Testis (tissue), 3 donors: ENCODE results near the gene ABCC4. TPM values are rescaled to one million over a fixed set of nuclear protein-coding genes. Genes with fewer than 3 reads are reported as not detected.
A peak's percentile ranks its signal among the peaks of the same experiment; 100 is the strongest.
"Not testable (repeated sequence)": the region's sequence is repeated elsewhere in the genome, so short reads cannot be mapped to it uniquely, and the experiment has no call there.

Source experiments
- DNase-seq: peaks from one replicate; pipeline ENCODE4 v3.0.0-alpha.2; 2019
- H3K27ac ChIP-seq, 2 donors: fragments of 200-600 bp; sonication (generic); one replicate each; pipeline ENCODE4 v1.5.1; 2019
- H3K27me3 ChIP-seq: fragments of 200-600 bp; sonication (generic); one replicate; pipeline ENCODE4 v1.5.1; 2019
- H3K36me3 ChIP-seq: fragments of 200-600 bp; sonication (generic); one replicate; pipeline ENCODE4 v1.5.1; 2017; ENCODE audit warnings: low read depth; ENCODE audit errors: missing control alignments
- H3K4me1 ChIP-seq: fragments of 200-600 bp; sonication (generic); one replicate; pipeline ENCODE4 v1.5.1; 2019
- H3K4me3 ChIP-seq, 2 donors: fragments of 200-600 bp; sonication (generic); one replicate each; pipeline ENCODE4 v1.5.1; 2017 to 2019
- H3K9me3 ChIP-seq: fragments of 200-600 bp; sonication (generic); one replicate; pipeline ENCODE4 v1.5.1; 2017
- POLR2A ChIP-seq: fragments of 450-650 bp; IDR thresholded peaks from one replicate; pipeline ENCODE4 v1.6.1; 2017; ENCODE audit warnings: antibody characterized with exemption, mild to moderate bottlenecking, moderate library complexity
- WGBS, 2 donors: methylation state at CpG; one replicate each; pipeline ENCODE4 v1.1.5; 2018; 5-methylcytosine and 5-hydroxymethylcytosine counted together
- intact Hi-C: fragments of 100-400 bp; cut with DNase I; formaldehyde crosslinking; loops from one replicate; pipeline ENCODE4 v1.15.1; 2023; ENCODE audit warnings: low total_unique reads
- polyA plus RNA-seq: library from polyadenylated mRNA; stranded (reverse); fragments of 350-450 nt; fragmentation: Illumina TruSeq; extraction: RNeasy Lipid Tissue Mini Kit (QIAGEN cat#74804); gene quantifications from one replicate; pipeline ENCODE4 v1.2.3, GENCODE V29; 2014; ENCODE audit warnings: low read depth, low replicate concordance; ENCODE audit not compliant: insufficient read depth
- total RNA-seq, 2 donors: library from RNA; depleted of rRNA; stranded (reverse); fragments of >200 nt; gene quantifications; one replicate each; pipeline ENCODE4 v1.2.3, GENCODE V29; 2016
- TF ChIP-seq, protein P1 (sequence below), 3 experiments: fragments of 450-650 bp in 2 of 3; fragments of 200-600 bp in 1 of 3; sonication (generic) in 1 of 3; IDR thresholded peaks; one replicate each; pipeline ENCODE4 v1.5.1; 2016 to 2019; ENCODE audit warnings: antibody characterized with exemption in 3 of 3, mild to moderate bottlenecking in 2 of 3, moderate library complexity in 1 of 3

The ABCC4 gene
- total and polyA plus RNA-seq, 3 donors from 2014 or later: 11.0 to 23.5 (median 14.9) TPM

DNA sequence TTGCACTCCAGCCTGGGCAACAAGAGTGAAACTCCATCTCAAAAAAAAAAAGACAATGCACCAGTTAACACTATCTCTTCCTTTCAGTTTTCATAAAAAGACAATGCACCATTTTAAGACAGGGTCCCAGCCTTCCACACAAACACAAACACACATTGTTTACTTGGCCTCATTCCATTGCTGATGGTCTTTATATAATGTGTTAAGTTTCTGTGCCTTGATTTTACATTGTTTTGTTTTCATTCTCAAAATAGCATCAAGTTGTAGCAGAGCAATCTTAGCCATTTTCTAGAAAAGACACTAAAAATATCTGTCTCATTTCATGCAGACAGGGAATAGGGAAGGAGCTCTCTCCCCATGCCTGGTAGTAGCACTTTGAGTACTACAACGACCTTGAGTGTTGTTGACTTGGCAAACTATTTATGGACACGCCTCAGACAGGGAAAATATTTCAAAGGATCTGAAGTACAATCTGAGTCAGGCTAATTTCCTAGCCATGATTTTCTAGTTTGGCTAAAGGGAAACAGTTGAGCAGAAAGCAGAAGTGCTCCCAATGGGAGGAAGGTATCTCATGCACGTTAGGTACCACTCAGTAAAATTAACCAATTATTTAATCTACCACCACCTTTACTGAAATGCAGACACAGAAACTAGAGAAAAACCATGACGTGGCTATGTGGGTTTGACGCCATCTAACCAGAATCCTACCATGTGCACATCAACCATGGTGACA is 120.6 kb downstream of the ABCC4 start:
- peak; percentile 53 for DNase-seq
- TF ChIP-seq POLR2A: no peak
- TF ChIP-seq, protein P1, sequence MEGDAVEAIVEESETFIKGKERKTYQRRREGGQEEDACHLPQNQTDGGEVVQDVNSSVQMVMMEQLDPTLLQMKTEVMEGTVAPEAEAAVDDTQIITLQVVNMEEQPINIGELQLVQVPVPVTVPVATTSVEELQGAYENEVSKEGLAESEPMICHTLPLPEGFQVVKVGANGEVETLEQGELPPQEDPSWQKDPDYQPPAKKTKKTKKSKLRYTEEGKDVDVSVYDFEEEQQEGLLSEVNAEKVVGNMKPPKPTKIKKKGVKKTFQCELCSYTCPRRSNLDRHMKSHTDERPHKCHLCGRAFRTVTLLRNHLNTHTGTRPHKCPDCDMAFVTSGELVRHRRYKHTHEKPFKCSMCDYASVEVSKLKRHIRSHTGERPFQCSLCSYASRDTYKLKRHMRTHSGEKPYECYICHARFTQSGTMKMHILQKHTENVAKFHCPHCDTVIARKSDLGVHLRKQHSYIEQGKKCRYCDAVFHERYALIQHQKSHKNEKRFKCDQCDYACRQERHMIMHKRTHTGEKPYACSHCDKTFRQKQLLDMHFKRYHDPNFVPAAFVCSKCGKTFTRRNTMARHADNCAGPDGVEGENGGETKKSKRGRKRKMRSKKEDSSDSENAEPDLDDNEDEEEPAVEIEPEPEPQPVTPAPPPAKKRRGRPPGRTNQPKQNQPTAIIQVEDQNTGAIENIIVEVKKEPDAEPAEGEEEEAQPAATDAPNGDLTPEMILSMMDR (IDR thresholded peaks at IDR 0.05): no peak
- intact Hi-C loops: no loop called here
- peak overlapping the region; percentile 68 to 73 for H3K27ac ChIP-seq
- H3K27me3 ChIP-seq: no peaks in the 10 kb centered on the region
- H3K36me3 ChIP-seq: no peaks in the 10 kb centered on the region
- peaks cover 21% of the 10 kb centered on the region for H3K4me1 ChIP-seq
- H3K9me3 ChIP-seq: no peaks in the 10 kb centered on the region
- H3K4me3 ChIP-seq: no peak overlapping the region
- 30 to 52% methylated on average over 5 of the region's 5 CpGs for WGBS, 2 donors

DNA sequence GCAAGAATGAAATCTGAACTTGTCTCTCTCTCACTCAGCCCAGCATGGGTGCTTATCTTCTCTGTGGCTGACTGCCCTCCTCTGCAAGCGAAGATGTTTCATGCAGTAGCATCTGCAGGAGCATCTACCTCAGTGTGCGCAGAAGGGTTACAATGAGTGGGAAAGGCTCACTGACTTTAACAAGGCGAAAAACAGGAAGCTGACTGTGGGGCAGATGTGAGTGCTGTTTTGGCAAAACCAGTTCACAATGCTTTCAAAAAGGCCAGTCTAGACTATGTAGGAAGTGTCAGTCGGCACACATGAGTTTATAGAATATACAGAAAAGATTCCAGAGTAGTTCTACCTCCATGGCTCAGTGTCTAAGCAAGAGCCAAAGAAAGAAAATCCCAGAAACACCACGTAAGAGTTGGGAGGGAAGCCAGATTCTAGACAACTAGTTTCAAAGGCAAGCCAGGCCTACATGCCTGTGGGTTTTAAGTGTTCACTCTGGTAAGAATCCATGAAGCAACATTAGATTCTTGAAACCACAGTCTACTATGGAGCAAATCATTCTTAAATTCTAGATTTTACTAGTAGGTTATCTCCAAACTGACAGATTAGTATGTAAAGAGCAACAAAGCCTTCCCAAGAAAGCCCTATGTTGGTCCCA is 124.5 kb downstream of the ABCC4 start:
- intact Hi-C loops: no loop called here
- WGBS, 2 donors: 87 to 90% methylated on average over 5 of the region's 5 CpGs
- Histone ChIP-seq H3K4me3 (no peak overlapping the region), H3K27ac (no peak overlapping the region), H3K4me1 (peaks cover 15% of the 10 kb centered on the region), H3K27me3 (no peaks in the 10 kb centered on the region), H3K36me3 (no peaks in the 10 kb centered on the region), H3K9me3 (no peaks in the 10 kb centered on the region)
- DNase-seq: no peak
- no peak for TF ChIP-seq POLR2A
- TF ChIP-seq, protein P1 (IDR thresholded peaks at IDR 0.05): no peak

- H3K27me3 ChIP-seq: no peaks in the 10 kb centered on the region
- 81 to 89% methylated on average over 14 of the region's 14 CpGs for WGBS, 2 donors
- no peak overlapping the region for H3K27ac ChIP-seq
- no peaks in the 10 kb centered on the region for H3K4me1 ChIP-seq
- TF ChIP-seq, protein P1 (IDR thresholded peaks at IDR 0.05): no peak
- no peak for TF ChIP-seq POLR2A
- no peak for DNase-seq
- intact Hi-C loops: no loop called here
- no peaks in the 10 kb centered on the region for H3K9me3 ChIP-seq
- no peak overlapping the region for H3K4me3 ChIP-seq
- no peaks in the 10 kb centered on the region for H3K36me3 ChIP-seq
Observed at GRCh38 chr13:95174517-95174916, 126.7 kb downstream of the ABCC4 start.

- Histone ChIP-seq H3K4me3 (no peak overlapping the region), H3K4me1 (no peaks in the 10 kb centered on the region), H3K9me3 (no peaks in the 10 kb centered on the region), H3K27ac (no peak overlapping the region), H3K27me3 (no peaks in the 10 kb centered on the region), H3K36me3 (no peaks in the 10 kb centered on the region)
- no peak for TF ChIP-seq POLR2A
- TF ChIP-seq, protein P1 (IDR thresholded peaks at IDR 0.05): no peak
- 87 to 91% methylated on average over 6 of the region's 6 CpGs for WGBS, 2 donors
- no peak for DNase-seq
- intact Hi-C loops: no loop called here
Observed at GRCh38 chr13:95168191-95168590, 133.1 kb downstream of the ABCC4 start.

DNA sequence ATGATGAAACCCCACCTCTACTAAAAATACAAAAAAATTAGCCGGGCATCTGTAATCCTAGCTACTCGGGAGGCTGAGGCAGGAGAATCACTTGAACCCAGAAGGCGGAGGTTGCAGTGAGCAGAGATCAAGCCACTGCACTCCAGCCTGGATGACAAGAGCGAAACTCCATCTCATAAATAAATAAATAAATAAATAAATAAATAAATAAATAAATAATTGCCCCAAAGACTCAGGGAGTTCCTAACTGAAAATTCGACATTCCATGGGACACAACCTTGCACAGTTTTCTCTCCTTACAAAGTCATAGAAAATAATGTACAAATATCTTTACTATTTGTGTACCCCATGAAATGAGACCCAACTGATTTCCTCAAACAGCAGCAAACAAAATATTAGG is 134.2 kb downstream of the ABCC4 start:
- H3K36me3 ChIP-seq, H3K4me3 ChIP-seq, H3K27ac ChIP-seq, H3K27me3 ChIP-seq, H3K9me3 ChIP-seq, intact Hi-C loops, H3K4me1 ChIP-seq, DNase-seq: not testable (repeated sequence)
- 95 to 97% methylated on average over 5 of the region's 5 CpGs for WGBS, 2 donors
